Germinal center (tissue), 1 donor: ENCODE measurements around the gene RHCG.
A peak's percentile ranks its signal among the peaks of the same experiment; 100 is the strongest.

Experiments used
- DNase-seq: peaks from one replicate; pipeline ENCODE4 v3.0.0; 2012; ENCODE audit warnings: mixed read lengths, low spot score

The RHCG gene

GRCh38 chr15:89496155-89497098 is at the start of gene RHCG:
Gene RHCG, minus strand, starts transcription at chr15:89496583. Its CDS starts 39 bp downstream, at chr15:89496544.
- peak; percentile 20 for DNase-seq

GRCh38 chr15:89543389-89543788 is 47.0 kb upstream of the RHCG start:
- no peak for DNase-seq

- no peak for DNase-seq
Measured at GRCh38 chr15:89542369-89542768, 46.0 kb upstream of the RHCG start.

GRCh38 chr15:89539027-89539426 is 42.6 kb upstream of the RHCG start:
- DNase-seq = no peak

- DNase-seq = no peak
Measured at GRCh38 chr15:89533861-89534544, 37.6 kb upstream of the RHCG start.

- no peak for DNase-seq
Measured at GRCh38 chr15:89531796-89532537, 35.6 kb upstream of the RHCG start.

GRCh38 chr15:89530976-89531375 is 34.6 kb upstream of the RHCG start:
- no peak for DNase-seq

GRCh38 chr15:89528757-89529352 is 32.5 kb upstream of the RHCG start:
- DNase-seq = no peak

- DNase-seq = no peak
Measured at GRCh38 chr15:89526601-89527441, 30.4 kb upstream of the RHCG start.

- DNase-seq = no peak
Measured at GRCh38 chr15:89526181-89526580, 29.8 kb upstream of the RHCG start.

GRCh38 chr15:89524184-89524583 is 27.8 kb upstream of the RHCG start:
- DNase-seq = no peak

GRCh38 chr15:89523101-89523500 is 26.7 kb upstream of the RHCG start:
- no peak for DNase-seq

- DNase-seq = no peak
Measured at GRCh38 chr15:89521605-89522004, 25.2 kb upstream of the RHCG start.

GRCh38 chr15:89515477-89515876 is 19.1 kb upstream of the RHCG start:
- no peak for DNase-seq

- no peak for DNase-seq
Measured at GRCh38 chr15:89514596-89515406, 18.4 kb upstream of the RHCG start.

- no peak for DNase-seq
Measured at GRCh38 chr15:89514186-89514585, 17.8 kb upstream of the RHCG start.

GRCh38 chr15:89513284-89513683 is 16.9 kb upstream of the RHCG start:
- DNase-seq = no peak

- no peak for DNase-seq
Measured at GRCh38 chr15:89512631-89513030, 16.2 kb upstream of the RHCG start.

GRCh38 chr15:89506026-89506686 is 9.8 kb upstream of the RHCG start:
- DNase-seq = no peak

GRCh38 chr15:89504166-89504565 is 7.8 kb upstream of the RHCG start:
- DNase-seq = no peak
